Measurements from ENCODE around the gene LRRC3B. TPM values are rescaled to one million over a fixed set of nuclear protein-coding genes. Genes with fewer than 3 reads are reported as not detected.
A peak's percentile ranks its signal among the peaks of the same experiment; 100 is the strongest.
"Not testable (repeated sequence)": the region's sequence is repeated elsewhere in the genome, so short reads cannot be mapped to it uniquely, and the experiment has no call there.

The LRRC3B gene, protein sequence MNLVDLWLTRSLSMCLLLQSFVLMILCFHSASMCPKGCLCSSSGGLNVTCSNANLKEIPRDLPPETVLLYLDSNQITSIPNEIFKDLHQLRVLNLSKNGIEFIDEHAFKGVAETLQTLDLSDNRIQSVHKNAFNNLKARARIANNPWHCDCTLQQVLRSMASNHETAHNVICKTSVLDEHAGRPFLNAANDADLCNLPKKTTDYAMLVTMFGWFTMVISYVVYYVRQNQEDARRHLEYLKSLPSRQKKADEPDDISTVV
- not detected for polyA plus RNA-seq (2012; ENCODE audit: missing spikeins)

DNA sequence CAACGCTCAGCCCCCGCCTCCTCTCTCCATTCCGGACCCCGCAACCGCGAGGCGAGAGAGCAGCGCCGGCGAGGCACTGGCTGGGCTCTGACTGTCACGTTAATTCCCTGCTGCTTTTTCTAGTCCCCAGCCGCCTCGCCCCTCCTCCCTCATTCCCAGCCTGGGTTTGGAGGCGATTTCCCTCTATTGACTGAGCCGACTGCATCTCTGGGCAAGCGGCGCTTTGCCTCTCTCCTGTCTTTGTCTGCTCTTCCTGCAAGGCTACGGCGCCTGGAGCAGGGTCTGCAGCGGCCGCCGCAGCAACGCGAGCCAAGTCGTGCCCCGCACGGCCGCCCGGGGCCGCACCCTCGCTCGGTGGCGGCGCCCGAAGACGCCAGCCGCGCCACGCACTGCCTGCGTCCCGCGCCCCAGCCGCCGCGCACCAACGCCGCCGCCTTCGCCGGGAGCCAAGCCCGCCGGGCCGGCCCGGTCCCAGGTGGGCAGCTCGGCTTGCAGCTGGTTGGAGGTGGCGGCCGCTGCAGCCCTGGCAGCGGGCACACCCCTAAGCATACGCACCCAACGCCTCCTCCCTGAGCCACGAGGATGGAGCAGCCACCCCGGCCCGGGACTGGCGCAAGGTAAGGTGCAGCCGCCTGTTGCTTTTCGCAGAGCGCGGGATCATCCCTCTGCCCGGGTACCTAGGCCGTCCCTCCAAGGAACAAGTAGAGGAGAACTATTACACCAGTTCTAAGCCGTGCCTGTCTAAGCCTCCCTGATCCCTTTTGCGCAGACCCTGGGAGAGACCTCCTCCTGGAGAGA, at the start of gene LRRC3B:
TSS of gene LRRC3B (plus strand) at position 152 of the 798 bp plus-strand sequence. CDS start 86,901 bp downstream, outside the sequence.
- FAIRE-seq (no peak), DNase-seq (ENCODE audit: insufficient read length) (peak; percentile 9)

DNA sequence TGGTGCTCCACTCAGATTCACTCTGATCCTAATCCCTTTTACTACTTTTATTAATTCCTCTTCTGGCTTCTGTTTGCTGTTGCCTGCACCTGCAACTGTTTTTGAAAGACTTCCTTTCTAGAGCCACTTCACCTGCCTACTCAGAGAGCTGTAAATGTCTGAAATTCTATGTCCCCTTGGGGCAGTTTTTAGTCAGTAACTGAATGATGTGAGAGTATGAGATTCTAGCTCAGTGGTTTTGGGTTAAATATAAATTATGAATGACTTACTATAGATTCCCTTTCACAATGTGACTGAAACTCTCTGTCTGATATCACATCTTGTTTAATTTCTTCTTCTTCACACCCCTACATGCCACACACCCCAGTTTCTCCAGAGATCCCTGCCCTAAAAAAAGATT, 47.8 kb upstream of the LRRC3B start:
- FAIRE-seq, result no peak
- TF ChIP-seq POLR2AphosphoS5 (IDR thresholded peaks at IDR 0.05; ENCODE audit: low read depth, low read length) (no peak), POLR2A (IDR thresholded peaks at IDR 0.05; ENCODE audit: low read depth, low read length) (no peak), TAF1 (IDR thresholded peaks at IDR 0.05; ENCODE audit: borderline replicate concordance, low read depth, low read length) (no peak)
- no peak for DNase-seq (ENCODE audit: insufficient read length)

More for the DNA sequence above, at the start of gene LRRC3B:
- no peak for TF ChIP-seq POLR2A (IDR thresholded peaks at IDR 0.05; ENCODE audit: low read depth, low read length)
- TF ChIP-seq TAF1 (IDR thresholded peaks at IDR 0.05; ENCODE audit: borderline replicate concordance, low read depth, low read length), result no peak
- no peak for TF ChIP-seq POLR2AphosphoS5 (IDR thresholded peaks at IDR 0.05; ENCODE audit: low read depth, low read length)

DNA sequence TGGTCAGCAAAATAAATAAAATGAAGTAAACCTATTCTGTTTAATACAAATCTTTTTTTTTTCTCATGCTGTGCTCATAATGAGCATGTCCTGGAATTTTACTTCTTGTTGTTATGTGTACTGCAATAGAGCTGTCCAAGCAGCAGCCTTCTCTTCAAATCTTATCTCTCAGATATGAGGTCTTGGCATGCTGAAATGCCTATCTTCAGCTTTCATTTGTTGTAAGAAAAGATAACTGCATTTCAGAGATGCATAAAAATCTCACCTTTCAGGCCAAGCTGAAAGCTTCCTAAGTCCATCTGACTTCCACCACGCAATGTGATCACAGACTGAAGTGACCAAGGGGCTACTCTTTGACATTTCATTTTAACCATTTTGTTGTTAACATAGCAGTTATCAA, 43.5 kb upstream of the LRRC3B start:
- DNase-seq (ENCODE audit: insufficient read length), result no peak
- no peak for FAIRE-seq
- TF ChIP-seq POLR2AphosphoS5 (IDR thresholded peaks at IDR 0.05; ENCODE audit: low read depth, low read length) (no peak), POLR2A (IDR thresholded peaks at IDR 0.05; ENCODE audit: low read depth, low read length) (no peak)

DNA sequence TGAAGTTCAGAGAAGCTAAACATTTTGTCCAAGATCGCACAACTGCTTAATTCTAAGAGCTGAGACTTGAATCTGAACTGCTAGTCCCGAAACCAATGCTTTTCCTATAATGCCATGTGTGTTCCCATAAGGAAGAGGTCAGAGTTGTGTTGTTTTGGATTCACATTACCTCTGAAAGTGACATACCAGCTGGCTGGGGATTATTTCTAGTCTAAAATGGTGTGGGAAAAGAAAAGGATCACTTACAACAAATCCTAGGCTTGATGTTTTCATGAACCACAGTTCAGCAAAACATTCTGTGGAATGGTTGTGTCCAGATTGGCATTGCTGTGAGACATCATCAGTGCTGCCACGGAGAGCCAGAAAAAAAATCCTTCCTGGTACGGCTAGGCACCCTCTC, 35.0 kb upstream of the LRRC3B start:
- no peak for FAIRE-seq
- no peak for DNase-seq (ENCODE audit: insufficient read length)
- no peak for TF ChIP-seq POLR2A (IDR thresholded peaks at IDR 0.05; ENCODE audit: low read depth, low read length)
- TF ChIP-seq POLR2AphosphoS5 (IDR thresholded peaks at IDR 0.05; ENCODE audit: low read depth, low read length), result no peak
- no peak for TF ChIP-seq TAF1 (IDR thresholded peaks at IDR 0.05; ENCODE audit: borderline replicate concordance, low read depth, low read length)

DNA sequence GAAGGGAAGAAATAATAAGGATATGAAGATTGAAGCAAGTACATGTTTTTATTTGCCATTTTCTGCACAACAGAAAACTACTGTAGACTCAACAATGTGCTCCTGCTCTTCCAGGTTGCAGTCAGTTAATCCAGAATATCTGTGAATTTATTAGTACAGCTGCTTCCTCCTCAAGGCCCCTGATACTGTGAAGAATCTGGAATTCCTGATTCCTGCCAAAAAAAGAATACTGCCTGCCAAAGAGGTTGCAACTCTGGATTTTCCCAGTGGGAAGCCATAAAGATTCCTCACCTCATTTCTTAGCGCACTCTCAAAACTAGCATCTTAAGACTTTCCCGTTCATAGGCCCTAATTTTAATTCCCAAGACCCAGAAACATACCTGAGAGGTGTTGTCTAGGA, 33.6 kb upstream of the LRRC3B start:
- TF ChIP-seq POLR2AphosphoS5 (IDR thresholded peaks at IDR 0.05; ENCODE audit: low read depth, low read length) (no peak), POLR2A (IDR thresholded peaks at IDR 0.05; ENCODE audit: low read depth, low read length) (no peak), TAF1 (IDR thresholded peaks at IDR 0.05; ENCODE audit: borderline replicate concordance, low read depth, low read length) (no peak)
- DNase-seq (ENCODE audit: insufficient read length) (no peak), FAIRE-seq (no peak)

DNA sequence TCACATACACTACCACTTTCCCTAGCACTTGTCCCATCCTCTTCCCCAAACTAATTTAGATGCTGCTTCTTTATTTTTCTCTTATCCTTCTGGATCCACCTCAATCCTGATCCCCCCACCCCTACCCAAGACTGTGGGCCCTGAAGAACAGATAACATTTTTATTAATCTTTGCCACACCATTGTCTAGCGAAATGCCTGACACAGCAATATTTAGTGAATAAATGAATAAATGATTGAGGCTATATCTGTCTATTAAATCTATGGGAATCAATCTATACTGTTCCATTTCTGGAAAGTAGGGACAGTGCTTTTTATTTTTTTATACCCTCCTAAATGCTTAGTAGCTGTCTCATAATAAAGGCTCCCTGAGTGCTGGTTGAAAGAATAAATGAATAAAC, 32.9 kb upstream of the LRRC3B start:
- DNase-seq (ENCODE audit: insufficient read length) (no peak), FAIRE-seq (no peak)
- TF ChIP-seq TAF1 (IDR thresholded peaks at IDR 0.05; ENCODE audit: borderline replicate concordance, low read depth, low read length) (no peak), POLR2AphosphoS5 (IDR thresholded peaks at IDR 0.05; ENCODE audit: low read depth, low read length) (no peak), POLR2A (IDR thresholded peaks at IDR 0.05; ENCODE audit: low read depth, low read length) (no peak)

DNA sequence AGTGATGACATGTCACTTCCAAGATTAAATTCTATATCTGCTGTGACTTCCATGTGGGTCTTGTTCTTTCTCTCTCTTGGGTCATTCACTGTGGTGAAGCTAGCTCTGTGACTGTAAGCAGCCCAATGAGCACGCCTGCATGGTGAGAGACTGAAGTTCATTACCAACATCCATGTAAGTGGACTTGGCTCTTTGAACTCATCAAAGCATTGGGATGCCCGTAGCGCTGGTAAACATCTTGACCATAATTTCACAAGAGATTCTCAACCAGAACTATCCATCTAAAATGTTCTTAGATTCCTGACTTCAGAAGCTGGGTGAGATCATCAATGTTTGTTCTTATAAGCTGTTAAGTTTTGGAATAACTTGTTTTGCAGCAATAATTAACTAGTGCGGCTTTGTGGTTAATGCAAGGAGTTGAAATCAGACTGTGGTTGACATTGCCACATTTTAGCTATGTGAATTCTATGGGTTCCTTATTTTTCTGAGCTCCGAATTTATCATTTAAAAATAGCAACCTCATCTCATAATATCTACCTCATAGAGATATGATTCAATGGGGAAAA, 31.6 kb upstream of the LRRC3B start:
- FAIRE-seq, result no peak
- TF ChIP-seq POLR2A (IDR thresholded peaks at IDR 0.05; ENCODE audit: low read depth, low read length) (no peak), POLR2AphosphoS5 (IDR thresholded peaks at IDR 0.05; ENCODE audit: low read depth, low read length) (no peak), TAF1 (IDR thresholded peaks at IDR 0.05; ENCODE audit: borderline replicate concordance, low read depth, low read length) (no peak)

DNA sequence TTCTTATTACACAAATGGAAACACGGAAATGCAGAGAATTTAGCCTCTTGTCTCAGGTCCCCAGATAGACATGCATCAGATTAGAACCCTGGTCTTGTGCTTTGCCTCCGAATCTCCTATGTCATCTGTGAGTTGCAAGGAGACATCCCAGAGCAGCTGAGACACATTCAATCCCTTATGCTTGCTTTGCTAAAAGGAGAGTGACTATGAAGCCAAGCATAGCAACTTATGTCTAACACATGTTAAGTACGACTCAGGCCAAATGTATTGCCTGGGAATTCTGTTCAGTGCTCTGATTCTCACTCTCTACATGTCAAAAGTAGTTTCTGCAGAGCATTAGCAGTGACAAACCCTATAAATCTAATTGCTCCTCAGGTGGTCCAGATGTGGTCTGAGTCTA, 30.6 kb upstream of the LRRC3B start:
- FAIRE-seq (no peak), DNase-seq (ENCODE audit: insufficient read length) (no peak)
- TF ChIP-seq POLR2A (IDR thresholded peaks at IDR 0.05; ENCODE audit: low read depth, low read length) (no peak), POLR2AphosphoS5 (IDR thresholded peaks at IDR 0.05; ENCODE audit: low read depth, low read length) (no peak), TAF1 (IDR thresholded peaks at IDR 0.05; ENCODE audit: borderline replicate concordance, low read depth, low read length) (no peak)

More for the DNA sequence above, 31.6 kb upstream of the LRRC3B start:
- no peak for DNase-seq (ENCODE audit: insufficient read length)

DNA sequence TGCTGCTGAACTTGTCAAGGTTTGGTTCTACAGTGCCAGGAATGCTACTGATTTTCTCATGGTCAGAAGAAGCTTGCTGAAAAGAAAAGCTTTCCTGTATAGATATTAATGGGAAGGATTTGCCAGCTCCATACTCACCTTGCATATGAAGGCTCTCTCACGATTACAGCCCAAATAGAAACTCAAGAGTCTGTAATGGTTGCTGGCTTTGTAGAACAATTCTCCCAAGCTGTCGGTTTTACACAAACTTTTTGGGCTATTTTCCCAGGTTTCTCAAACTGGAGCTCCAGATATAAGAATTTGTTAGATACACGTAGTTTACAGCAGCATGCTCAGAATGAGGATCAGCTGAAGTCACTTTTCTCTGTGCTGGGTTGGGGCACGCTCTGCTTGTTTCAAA, 30.1 kb upstream of the LRRC3B start:
- no peak for FAIRE-seq
- no peak for DNase-seq (ENCODE audit: insufficient read length)
- no peak for TF ChIP-seq TAF1 (IDR thresholded peaks at IDR 0.05; ENCODE audit: borderline replicate concordance, low read depth, low read length)
- no peak for TF ChIP-seq POLR2A (IDR thresholded peaks at IDR 0.05; ENCODE audit: low read depth, low read length)
- no peak for TF ChIP-seq POLR2AphosphoS5 (IDR thresholded peaks at IDR 0.05; ENCODE audit: low read depth, low read length)

DNA sequence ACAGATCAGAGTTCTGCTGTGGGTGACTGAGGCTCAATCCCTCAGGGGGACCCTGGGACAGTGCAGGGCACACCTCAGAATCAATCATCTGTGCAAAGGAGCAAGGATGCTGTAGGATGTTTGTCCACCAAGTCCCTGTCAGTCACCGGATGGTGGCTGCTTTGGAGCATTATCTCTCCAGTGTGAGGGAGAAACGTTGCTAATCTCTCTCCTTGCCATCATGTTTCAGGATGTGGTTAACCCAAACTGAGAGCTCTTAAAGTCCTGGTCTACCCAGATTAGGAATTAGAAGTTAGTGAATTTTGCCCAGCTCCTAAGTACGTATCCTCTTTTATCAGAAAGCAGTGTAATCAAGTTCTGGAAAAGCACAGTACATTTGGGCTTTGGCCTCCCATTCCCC, 26.2 kb upstream of the LRRC3B start:
- DNase-seq (ENCODE audit: insufficient read length) (no peak), FAIRE-seq (no peak)
- TF ChIP-seq TAF1 (IDR thresholded peaks at IDR 0.05; ENCODE audit: borderline replicate concordance, low read depth, low read length) (no peak), POLR2A (IDR thresholded peaks at IDR 0.05; ENCODE audit: low read depth, low read length) (no peak), POLR2AphosphoS5 (IDR thresholded peaks at IDR 0.05; ENCODE audit: low read depth, low read length) (no peak)

DNA sequence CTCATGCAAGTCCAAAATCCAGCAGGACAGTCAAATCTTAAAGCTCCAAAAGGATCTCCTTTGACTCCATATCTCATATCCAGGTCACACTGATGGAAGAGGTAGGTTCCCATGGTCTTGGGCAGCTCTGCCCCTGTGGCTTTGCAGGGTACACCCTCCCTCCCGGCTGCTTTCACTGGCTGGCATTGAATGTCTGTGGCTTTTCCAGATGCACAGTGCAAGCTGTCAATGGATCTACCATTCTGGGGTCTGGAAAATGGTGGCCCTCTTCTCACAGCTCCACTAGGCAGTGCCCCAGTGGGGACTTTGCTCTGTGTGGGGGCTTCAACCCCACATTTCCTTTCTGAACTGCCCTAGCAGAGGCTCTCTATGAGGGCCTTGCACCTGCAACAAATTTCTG, 19.3 kb upstream of the LRRC3B start:
- not testable (repeated sequence) for FAIRE-seq; DNase-seq (ENCODE audit: insufficient read length)

DNA sequence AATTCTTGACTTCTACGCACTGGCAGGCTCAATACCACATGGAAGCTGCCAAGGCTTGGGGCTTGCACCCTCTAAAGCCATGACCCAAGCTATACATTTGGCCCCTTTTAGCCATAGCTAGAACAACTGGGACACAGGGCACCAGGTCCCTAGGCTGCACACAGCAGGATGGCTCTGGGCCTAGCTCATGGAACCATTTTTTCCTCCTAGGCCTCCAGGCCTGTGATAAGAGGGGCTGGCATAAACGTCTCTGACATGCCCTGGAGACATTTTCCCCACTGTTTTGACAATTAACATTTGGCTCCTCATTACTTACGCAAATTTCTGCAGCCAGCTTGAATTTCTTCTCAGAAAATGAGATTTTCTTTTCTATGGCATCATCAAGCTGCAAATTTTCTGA, 18.8 kb upstream of the LRRC3B start:
- not testable (repeated sequence) for FAIRE-seq; DNase-seq (ENCODE audit: insufficient read length)
